IPS-18a (cell line): ENCODE results near the gene DPEP1.
"Not testable (repeated sequence)": the region's sequence is repeated elsewhere in the genome, so short reads cannot be mapped to it uniquely, and the experiment has no call there.

Experiments
- H3K27ac ChIP-seq: one replicate; pipeline ENCODE4 v1.5.1; 2013; ENCODE audit warnings: low read length
- H3K27me3 ChIP-seq: one replicate; pipeline ENCODE4 v1.6.1; 2013; ENCODE audit warnings: mild to moderate bottlenecking, low read length; ENCODE audit not compliant: control insufficient read depth, insufficient read depth
- H3K36me3 ChIP-seq: one replicate; pipeline ENCODE4 v1.6.1; 2013; ENCODE audit warnings: low read depth, low read length; ENCODE audit not compliant: control insufficient read depth
- H3K4me1 ChIP-seq: one replicate; pipeline ENCODE4 v1.6.1; 2013; ENCODE audit warnings: low read depth, low read length; ENCODE audit not compliant: control insufficient read depth
- H3K4me3 ChIP-seq: one replicate; pipeline ENCODE4 v1.5.1; 2013; ENCODE audit warnings: low read length
- H3K9ac ChIP-seq: one replicate; pipeline ENCODE4 v1.6.1; 2013; ENCODE audit warnings: mild to moderate bottlenecking, low read length, moderate library complexity
- H3K9me3 ChIP-seq: one replicate; pipeline ENCODE4 v1.6.1; 2013; ENCODE audit warnings: low read depth, low read length; ENCODE audit not compliant: control insufficient read depth

The DPEP1 gene

GRCh38 chr16:89582614-89583196 lies 30.7 kb upstream of the DPEP1 start:
- peaks cover 1% of the 10 kb centered on the region for H3K27me3 ChIP-seq
- H3K27ac ChIP-seq: no peak overlapping the region
- H3K4me1 ChIP-seq: no peaks in the 10 kb centered on the region
- H3K9me3 ChIP-seq: no peaks in the 10 kb centered on the region
- no peak overlapping the region for H3K4me3 ChIP-seq
- no peak overlapping the region for H3K9ac ChIP-seq
- no peaks in the 10 kb centered on the region for H3K36me3 ChIP-seq

GRCh38 chr16:89583197-89583894 lies 30.1 kb upstream of the DPEP1 start:
- Histone ChIP-seq H3K4me1 (no peaks in the 10 kb centered on the region), H3K9ac (no peak overlapping the region), H3K36me3 (no peaks in the 10 kb centered on the region), H3K4me3 (no peak overlapping the region), H3K9me3 (no peaks in the 10 kb centered on the region), H3K27ac (no peak overlapping the region), H3K27me3 (no peaks in the 10 kb centered on the region)

GRCh38 chr16:89583895-89584644 lies 29.4 kb upstream of the DPEP1 start:
- no peak overlapping the region for H3K27ac ChIP-seq
- H3K4me3 ChIP-seq: no peak overlapping the region
- H3K9ac ChIP-seq: no peak overlapping the region
- no peaks in the 10 kb centered on the region for H3K9me3 ChIP-seq
- H3K36me3 ChIP-seq: no peaks in the 10 kb centered on the region
- H3K27me3 ChIP-seq: no peaks in the 10 kb centered on the region
- H3K4me1 ChIP-seq: no peaks in the 10 kb centered on the region

- H3K36me3 ChIP-seq: no peaks in the 10 kb centered on the region
These were observed 28.5 kb upstream of the DPEP1 start for GRCh38 chr16:89584768-89585549.

GRCh38 chr16:89586218-89586617 lies 27.2 kb upstream of the DPEP1 start:
- no peak overlapping the region for H3K9ac ChIP-seq
- no peak overlapping the region for H3K27ac ChIP-seq
- H3K4me1 ChIP-seq: no peaks in the 10 kb centered on the region
- no peaks in the 10 kb centered on the region for H3K36me3 ChIP-seq
- H3K9me3 ChIP-seq: no peaks in the 10 kb centered on the region
- H3K27me3 ChIP-seq: no peaks in the 10 kb centered on the region
- no peak overlapping the region for H3K4me3 ChIP-seq

More at GRCh38 chr16:89584768-89585549, 28.5 kb upstream of the DPEP1 start:
- Histone ChIP-seq H3K4me3 (no peak overlapping the region), H3K27ac (no peak overlapping the region), H3K9ac (no peak overlapping the region), H3K4me1 (no peaks in the 10 kb centered on the region), H3K27me3 (no peaks in the 10 kb centered on the region), H3K9me3 (no peaks in the 10 kb centered on the region)

- Histone ChIP-seq H3K4me1 (no peaks in the 10 kb centered on the region), H3K27ac (no peak overlapping the region), H3K9me3 (no peaks in the 10 kb centered on the region), H3K36me3 (no peaks in the 10 kb centered on the region), H3K9ac (no peak overlapping the region), H3K4me3 (no peak overlapping the region), H3K27me3 (no peaks in the 10 kb centered on the region)
These were observed 26.6 kb upstream of the DPEP1 start for GRCh38 chr16:89586853-89587252.

GRCh38 chr16:89587676-89588075 lies 25.8 kb upstream of the DPEP1 start:
- not testable (repeated sequence) for H3K36me3 ChIP-seq

GRCh38 chr16:89588413-89589109 lies 24.9 kb upstream of the DPEP1 start:
- Histone ChIP-seq H3K4me3 (no peak overlapping the region), H3K36me3 (no peaks in the 10 kb centered on the region), H3K27ac (no peak overlapping the region), H3K9ac (no peak overlapping the region), H3K9me3 (no peaks in the 10 kb centered on the region), H3K27me3 (no peaks in the 10 kb centered on the region), H3K4me1 (no peaks in the 10 kb centered on the region)

More at GRCh38 chr16:89587676-89588075, 25.8 kb upstream of the DPEP1 start:
- not testable (repeated sequence) for H3K27me3 ChIP-seq, H3K9ac ChIP-seq, H3K4me1 ChIP-seq, H3K9me3 ChIP-seq, H3K4me3 ChIP-seq, H3K27ac ChIP-seq

GRCh38 chr16:89589241-89589926 lies 24.1 kb upstream of the DPEP1 start:
- Histone ChIP-seq H3K9ac (no peak overlapping the region), H3K4me3 (no peak overlapping the region), H3K27me3 (no peaks in the 10 kb centered on the region), H3K36me3 (no peaks in the 10 kb centered on the region), H3K27ac (no peak overlapping the region), H3K4me1 (no peaks in the 10 kb centered on the region), H3K9me3 (no peaks in the 10 kb centered on the region)

GRCh38 chr16:89593841-89594240 lies 19.6 kb upstream of the DPEP1 start:
- Histone ChIP-seq H3K36me3 (no peaks in the 10 kb centered on the region), H3K4me3 (no peak overlapping the region), H3K27me3 (no peaks in the 10 kb centered on the region), H3K9me3 (no peaks in the 10 kb centered on the region), H3K4me1 (no peaks in the 10 kb centered on the region), H3K27ac (no peak overlapping the region), H3K9ac (no peak overlapping the region)
